ENCODE measurements around the gene TMEM101.
"Not testable (repeated sequence)": the region's sequence is repeated elsewhere in the genome, so short reads cannot be mapped to it uniquely, and the experiment has no call there.

Gene TMEM101

GRCh38 chr17:44000141-44000860 lies 14.5 kb downstream of the TMEM101 start:
- H3K4me3 Mint-ChIP-seq = no peak overlapping the region
- peaks cover 24% of the 10 kb centered on the region for H3K4me1 Mint-ChIP-seq (ENCODE audit: low read depth)
- intact Hi-C loops (cut with micrococcal nuclease) = no loop called here
- H3K27me3 Mint-ChIP-seq = peaks cover 57% of the 10 kb centered on the region
- no peak overlapping the region for H3K27ac Mint-ChIP-seq
- H3K9me3 Mint-ChIP-seq = no peaks in the 10 kb centered on the region
- no peaks in the 10 kb centered on the region for H3K36me3 Mint-ChIP-seq (ENCODE audit: low read depth)

GRCh38 chr17:43999024-43999423 lies 15.7 kb downstream of the TMEM101 start:
- Mint-ChIP-seq H3K9me3 (no peaks in the 10 kb centered on the region), H3K4me3 (no peak overlapping the region), H3K27me3 (peaks cover 46% of the 10 kb centered on the region)

GRCh38 chr17:43998552-43998951 lies 16.2 kb downstream of the TMEM101 start:
- H3K36me3 Mint-ChIP-seq (ENCODE audit: low read depth) = no peaks in the 10 kb centered on the region
- peaks cover 17% of the 10 kb centered on the region for H3K4me1 Mint-ChIP-seq (ENCODE audit: low read depth)
- intact Hi-C loops (cut with micrococcal nuclease) = no loop called here
- H3K27ac Mint-ChIP-seq = no peak overlapping the region
- no peaks in the 10 kb centered on the region for H3K9me3 Mint-ChIP-seq
- H3K4me3 Mint-ChIP-seq = no peak overlapping the region
- H3K27me3 Mint-ChIP-seq = peaks cover 44% of the 10 kb centered on the region

More at GRCh38 chr17:43999024-43999423, 15.7 kb downstream of the TMEM101 start:
- H3K36me3 Mint-ChIP-seq (ENCODE audit: low read depth) = no peaks in the 10 kb centered on the region
- H3K4me1 Mint-ChIP-seq (ENCODE audit: low read depth) = peaks cover 19% of the 10 kb centered on the region
- no peak overlapping the region for H3K27ac Mint-ChIP-seq
- intact Hi-C loops (cut with micrococcal nuclease) = no loop called here

- H3K36me3 Mint-ChIP-seq (ENCODE audit: low read depth); H3K9me3 Mint-ChIP-seq; intact Hi-C loops (cut with micrococcal nuclease); H3K4me3 Mint-ChIP-seq; H3K27ac Mint-ChIP-seq: not testable (repeated sequence)
- H3K27me3 Mint-ChIP-seq = peaks cover 46% of the 10 kb centered on the region
- H3K4me1 Mint-ChIP-seq (ENCODE audit: low read depth) = peaks cover 17% of the 10 kb centered on the region
Observed at GRCh38 chr17:43997180-43997579, 17.6 kb downstream of the TMEM101 start.

GRCh38 chr17:43995150-43995471 lies 19.7 kb downstream of the TMEM101 start:
- intact Hi-C loops (cut with micrococcal nuclease) = loop anchor here (1.0 kb wide), 1 partner anchor 51 kb away; no protein-coding TSS in a partner anchor
- Mint-ChIP-seq H3K4me3 (no peak overlapping the region), H3K9me3 (no peaks in the 10 kb centered on the region), H3K4me1 (ENCODE audit: low read depth) (peaks cover 17% of the 10 kb centered on the region), H3K27me3 (peaks cover 35% of the 10 kb centered on the region), H3K27ac (no peak overlapping the region), H3K36me3 (ENCODE audit: low read depth) (no peaks in the 10 kb centered on the region)

GRCh38 chr17:43994272-43995149 lies 20.3 kb downstream of the TMEM101 start:
- peaks cover 17% of the 10 kb centered on the region for H3K4me1 Mint-ChIP-seq (ENCODE audit: low read depth)
- no peak overlapping the region for H3K27ac Mint-ChIP-seq
- intact Hi-C loops (cut with micrococcal nuclease) = loop anchor here (1.0 kb wide), 1 partner anchor 50 kb away; no protein-coding TSS in a partner anchor
- no peak overlapping the region for H3K4me3 Mint-ChIP-seq
- H3K36me3 Mint-ChIP-seq (ENCODE audit: low read depth) = no peaks in the 10 kb centered on the region
- H3K27me3 Mint-ChIP-seq = peaks cover 32% of the 10 kb centered on the region
- no peaks in the 10 kb centered on the region for H3K9me3 Mint-ChIP-seq

GRCh38 chr17:43992641-43993040 lies 22.1 kb downstream of the TMEM101 start:
- Mint-ChIP-seq H3K36me3 (ENCODE audit: low read depth) (no peaks in the 10 kb centered on the region), H3K9me3 (no peaks in the 10 kb centered on the region), H3K27me3 (peaks cover 26% of the 10 kb centered on the region), H3K4me1 (ENCODE audit: low read depth) (peaks cover 8% of the 10 kb centered on the region), H3K27ac (no peak overlapping the region), H3K4me3 (no peak overlapping the region)
- intact Hi-C loops (cut with micrococcal nuclease) = no loop called here

GRCh38 chr17:43988301-43988700 lies 26.5 kb downstream of the TMEM101 start:
- H3K27me3 Mint-ChIP-seq = peaks cover 61% of the 10 kb centered on the region
- H3K4me3 Mint-ChIP-seq = no peak overlapping the region
- no peaks in the 10 kb centered on the region for H3K4me1 Mint-ChIP-seq (ENCODE audit: low read depth)
- intact Hi-C loops (cut with micrococcal nuclease) = no loop called here
- no peaks in the 10 kb centered on the region for H3K36me3 Mint-ChIP-seq (ENCODE audit: low read depth)
- no peaks in the 10 kb centered on the region for H3K9me3 Mint-ChIP-seq
- H3K27ac Mint-ChIP-seq = no peak overlapping the region

- intact Hi-C loops (cut with micrococcal nuclease) = no loop called here
- Mint-ChIP-seq H3K9me3 (no peaks in the 10 kb centered on the region), H3K27me3 (peaks cover 62% of the 10 kb centered on the region), H3K36me3 (ENCODE audit: low read depth) (no peaks in the 10 kb centered on the region), H3K27ac (no peak overlapping the region), H3K4me3 (no peak overlapping the region), H3K4me1 (ENCODE audit: low read depth) (no peaks in the 10 kb centered on the region)
Observed at GRCh38 chr17:43987131-43988021, 27.4 kb downstream of the TMEM101 start.

- no peaks in the 10 kb centered on the region for H3K36me3 Mint-ChIP-seq (ENCODE audit: low read depth)
- no peak overlapping the region for H3K27ac Mint-ChIP-seq
- H3K9me3 Mint-ChIP-seq = no peaks in the 10 kb centered on the region
- intact Hi-C loops (cut with micrococcal nuclease) = no loop called here
- H3K4me3 Mint-ChIP-seq = no peak overlapping the region
- H3K27me3 Mint-ChIP-seq = peaks cover 68% of the 10 kb centered on the region
- no peaks in the 10 kb centered on the region for H3K4me1 Mint-ChIP-seq (ENCODE audit: low read depth)
Observed at GRCh38 chr17:43986225-43986981, 28.4 kb downstream of the TMEM101 start.

- no peak overlapping the region for H3K27ac Mint-ChIP-seq
- H3K27me3 Mint-ChIP-seq = peaks cover 71% of the 10 kb centered on the region
- H3K4me1 Mint-ChIP-seq (ENCODE audit: low read depth) = no peaks in the 10 kb centered on the region
- H3K9me3 Mint-ChIP-seq = no peaks in the 10 kb centered on the region
- no peaks in the 10 kb centered on the region for H3K36me3 Mint-ChIP-seq (ENCODE audit: low read depth)
- intact Hi-C loops (cut with micrococcal nuclease) = no loop called here
- no peak overlapping the region for H3K4me3 Mint-ChIP-seq
Observed at GRCh38 chr17:43984521-43984920, 30.2 kb downstream of the TMEM101 start.

GRCh38 chr17:43983515-43984411 lies 31.0 kb downstream of the TMEM101 start:
- H3K4me3 Mint-ChIP-seq = no peak overlapping the region
- H3K27me3 Mint-ChIP-seq = peaks cover 72% of the 10 kb centered on the region
- intact Hi-C loops (cut with micrococcal nuclease) = no loop called here
- H3K36me3 Mint-ChIP-seq (ENCODE audit: low read depth) = no peaks in the 10 kb centered on the region
- H3K27ac Mint-ChIP-seq = no peak overlapping the region
- no peaks in the 10 kb centered on the region for H3K4me1 Mint-ChIP-seq (ENCODE audit: low read depth)
- no peaks in the 10 kb centered on the region for H3K9me3 Mint-ChIP-seq

Data from dendritic cell treated with granulocyte-macrophage colony-stimulating factor and Interleukin-4, amounts not matched to agents 40 ng/mL and 50 ng/mL, for 4 days (primary cell).